Right lobe of liver (tissue), 4 donors: Measurements from ENCODE around the gene ASPSCR1.

Experiments used
- CTCF ChIP-seq, 4 donors: fragments of 200-600 bp in 3 of 4; fragments of 450-650 bp in 1 of 4; IDR thresholded peaks; one replicate each; pipeline versions ENCODE4 v1.5.1 to v1.8.0; 2016 to 2022; ENCODE audit warnings: antibody characterized with exemption in 4 of 4, mild to moderate bottlenecking in 2 of 4
- POLR2A ChIP-seq: fragments of 450-650 bp; IDR thresholded peaks from one replicate; pipeline ENCODE4 v1.6.1; 2017; ENCODE audit warnings: antibody characterized with exemption, mild to moderate bottlenecking
- donor health status: DM: no; HTN: no; CAD: no.
- donor health status: DM: no; HTN: no; CAD: no.
- donor health status: DM: no; HTN: yes; CAD: no.

- no peak for TF ChIP-seq CTCF (IDR thresholded peaks at IDR 0.05)
- no peak for TF ChIP-seq POLR2A
Observed at GRCh38 chr17:82034371-82035011, 57.1 kb downstream of the ASPSCR1 start.
